ENCODE measurements around the gene INTS7. TPM values are rescaled to one million over a fixed set of nuclear protein-coding genes. Genes with fewer than 3 reads are reported as not detected.

The INTS7 gene
- total and polyA plus RNA-seq, 2 experiments from 2014 or later = 10.9 to 34.0 TPM

DNA sequence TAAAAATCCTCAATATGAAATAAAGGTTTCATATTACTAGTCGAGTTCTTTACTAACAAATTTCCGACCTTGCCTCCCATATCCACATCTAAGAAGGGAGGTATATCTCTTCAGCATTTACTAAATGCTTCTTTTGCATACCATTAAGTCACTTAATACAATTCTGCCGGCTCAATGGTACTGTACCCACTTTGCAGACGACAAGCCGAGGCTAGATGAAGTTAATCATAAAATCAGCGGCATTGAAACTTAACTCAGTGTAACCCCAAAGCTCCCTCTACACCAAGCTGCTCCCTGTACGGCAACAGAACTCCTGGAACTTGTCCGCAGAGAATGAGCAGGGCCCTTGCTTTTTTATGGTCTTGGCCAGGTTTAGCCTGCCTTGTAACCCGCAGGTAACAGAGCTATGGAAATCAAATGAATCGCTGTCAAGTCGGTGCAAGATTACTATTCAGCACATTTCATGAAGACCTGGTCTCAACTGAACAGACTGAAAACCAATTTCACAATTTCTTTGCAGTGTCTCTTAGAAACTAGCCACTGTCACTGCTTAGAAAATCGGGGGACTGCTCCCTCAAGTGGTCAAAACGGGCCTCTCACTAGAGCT, 738 bp downstream of the INTS7 start:
- Histone ChIP-seq H3K4me3 (peak overlapping the region; percentile 74), H2AFZ (no peak overlapping the region), H3K27me3 (ENCODE audit: insufficient read depth) (no peaks in the 10 kb centered on the region), H4K20me1 (replicated peaks; ENCODE audit: insufficient read depth) (peaks cover 27% of the 10 kb centered on the region), H3K36me3 (ENCODE audit: insufficient read depth) (no peaks in the 10 kb centered on the region), H3F3A (replicated peaks; ENCODE audit: low read depth) (no peaks in the 10 kb centered on the region), H3K79me2 (replicated peaks; ENCODE audit: insufficient read depth) (peaks cover 90% of the 10 kb centered on the region), H3K27ac (ENCODE audit: low read depth) (peak overlapping the region; percentile 21; the same call in 1 of the 2 replicates), H3K9me2 (ENCODE audit: insufficient read depth) (no peaks in the 10 kb centered on the region), H3K4me1 (ENCODE audit: insufficient read depth) (peaks cover 22% of the 10 kb centered on the region), H3K4me2 (peak overlapping the region; percentile 83)
- TF ChIP-seq EZH2 (IDR thresholded peaks at IDR 0.05; ENCODE audit: low read depth, unreplicated experiment) = no peak
- no peak for TF ChIP-seq ZNF114 (CRISPR knock-in tag; IDR thresholded peaks at IDR 0.05)
- TF ChIP-seq ZNF331 (CRISPR knock-in tag; IDR thresholded peaks at IDR 0.05; ENCODE audit: low read depth) = no peak
- TF ChIP-seq EZH2phosphoT487 (IDR thresholded peaks at IDR 0.05; ENCODE audit: unreplicated experiment) = no peak
- TF ChIP-seq STAT1 (IDR thresholded peaks at IDR 0.05; ENCODE audit: unreplicated experiment) = no peak
- TF ChIP-seq, protein P1, sequence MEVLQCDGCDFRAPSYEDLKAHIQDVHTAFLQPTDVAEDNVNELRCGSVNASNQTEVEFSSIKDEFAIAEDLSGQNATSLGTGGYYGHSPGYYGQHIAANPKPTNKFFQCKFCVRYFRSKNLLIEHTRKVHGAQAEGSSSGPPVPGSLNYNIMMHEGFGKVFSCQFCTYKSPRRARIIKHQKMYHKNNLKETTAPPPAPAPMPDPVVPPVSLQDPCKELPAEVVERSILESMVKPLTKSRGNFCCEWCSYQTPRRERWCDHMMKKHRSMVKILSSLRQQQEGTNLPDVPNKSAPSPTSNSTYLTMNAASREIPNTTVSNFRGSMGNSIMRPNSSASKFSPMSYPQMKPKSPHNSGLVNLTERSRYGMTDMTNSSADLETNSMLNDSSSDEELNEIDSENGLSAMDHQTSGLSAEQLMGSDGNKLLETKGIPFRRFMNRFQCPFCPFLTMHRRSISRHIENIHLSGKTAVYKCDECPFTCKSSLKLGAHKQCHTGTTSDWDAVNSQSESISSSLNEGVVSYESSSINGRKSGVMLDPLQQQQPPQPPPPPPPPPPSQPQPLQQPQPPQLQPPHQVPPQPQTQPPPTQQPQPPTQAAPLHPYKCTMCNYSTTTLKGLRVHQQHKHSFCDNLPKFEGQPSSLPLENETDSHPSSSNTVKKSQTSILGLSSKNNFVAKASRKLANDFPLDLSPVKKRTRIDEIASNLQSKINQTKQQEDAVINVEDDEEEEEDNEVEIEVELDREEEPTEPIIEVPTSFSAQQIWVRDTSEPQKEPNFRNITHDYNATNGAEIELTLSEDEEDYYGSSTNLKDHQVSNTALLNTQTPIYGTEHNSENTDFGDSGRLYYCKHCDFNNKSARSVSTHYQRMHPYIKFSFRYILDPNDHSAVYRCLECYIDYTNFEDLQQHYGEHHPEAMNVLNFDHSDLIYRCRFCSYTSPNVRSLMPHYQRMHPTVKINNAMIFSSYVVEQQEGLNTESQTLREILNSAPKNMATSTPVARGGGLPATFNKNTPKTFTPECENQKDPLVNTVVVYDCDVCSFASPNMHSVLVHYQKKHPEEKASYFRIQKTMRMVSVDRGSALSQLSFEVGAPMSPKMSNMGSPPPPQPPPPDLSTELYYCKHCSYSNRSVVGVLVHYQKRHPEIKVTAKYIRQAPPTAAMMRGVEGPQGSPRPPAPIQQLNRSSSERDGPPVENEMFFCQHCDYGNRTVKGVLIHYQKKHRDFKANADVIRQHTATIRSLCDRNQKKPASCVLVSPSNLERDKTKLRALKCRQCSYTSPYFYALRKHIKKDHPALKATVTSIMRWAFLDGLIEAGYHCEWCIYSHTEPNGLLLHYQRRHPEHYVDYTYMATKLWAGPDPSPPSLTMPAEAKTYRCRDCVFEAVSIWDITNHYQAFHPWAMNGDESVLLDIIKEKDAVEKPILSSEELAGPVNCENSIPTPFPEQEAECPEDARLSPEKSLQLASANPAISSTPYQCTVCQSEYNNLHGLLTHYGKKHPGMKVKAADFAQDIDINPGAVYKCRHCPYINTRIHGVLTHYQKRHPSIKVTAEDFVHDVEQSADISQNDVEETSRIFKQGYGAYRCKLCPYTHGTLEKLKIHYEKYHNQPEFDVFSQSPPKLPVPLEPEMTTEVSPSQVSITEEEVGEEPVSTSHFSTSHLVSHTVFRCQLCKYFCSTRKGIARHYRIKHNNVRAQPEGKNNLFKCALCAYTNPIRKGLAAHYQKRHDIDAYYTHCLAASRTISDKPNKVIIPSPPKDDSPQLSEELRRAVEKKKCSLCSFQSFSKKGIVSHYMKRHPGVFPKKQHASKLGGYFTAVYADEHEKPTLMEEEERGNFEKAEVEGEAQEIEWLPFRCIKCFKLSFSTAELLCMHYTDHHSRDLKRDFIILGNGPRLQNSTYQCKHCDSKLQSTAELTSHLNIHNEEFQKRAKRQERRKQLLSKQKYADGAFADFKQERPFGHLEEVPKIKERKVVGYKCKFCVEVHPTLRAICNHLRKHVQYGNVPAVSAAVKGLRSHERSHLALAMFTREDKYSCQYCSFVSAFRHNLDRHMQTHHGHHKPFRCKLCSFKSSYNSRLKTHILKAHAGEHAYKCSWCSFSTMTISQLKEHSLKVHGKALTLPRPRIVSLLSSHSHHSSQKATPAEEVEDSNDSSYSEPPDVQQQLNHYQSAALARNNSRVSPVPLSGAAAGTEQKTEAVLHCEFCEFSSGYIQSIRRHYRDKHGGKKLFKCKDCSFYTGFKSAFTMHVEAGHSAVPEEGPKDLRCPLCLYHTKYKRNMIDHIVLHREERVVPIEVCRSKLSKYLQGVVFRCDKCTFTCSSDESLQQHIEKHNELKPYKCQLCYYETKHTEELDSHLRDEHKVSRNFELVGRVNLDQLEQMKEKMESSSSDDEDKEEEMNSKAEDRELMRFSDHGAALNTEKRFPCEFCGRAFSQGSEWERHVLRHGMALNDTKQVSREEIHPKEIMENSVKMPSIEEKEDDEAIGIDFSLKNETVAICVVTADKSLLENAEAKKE (CRISPR knock-in tag; IDR thresholded peaks at IDR 0.05) = no peak
- no peak for TF ChIP-seq CTCF (conservative IDR thresholded peaks at IDR 0.05; ENCODE audit: low read depth in 2 of 2)
- TF ChIP-seq, protein P2, sequence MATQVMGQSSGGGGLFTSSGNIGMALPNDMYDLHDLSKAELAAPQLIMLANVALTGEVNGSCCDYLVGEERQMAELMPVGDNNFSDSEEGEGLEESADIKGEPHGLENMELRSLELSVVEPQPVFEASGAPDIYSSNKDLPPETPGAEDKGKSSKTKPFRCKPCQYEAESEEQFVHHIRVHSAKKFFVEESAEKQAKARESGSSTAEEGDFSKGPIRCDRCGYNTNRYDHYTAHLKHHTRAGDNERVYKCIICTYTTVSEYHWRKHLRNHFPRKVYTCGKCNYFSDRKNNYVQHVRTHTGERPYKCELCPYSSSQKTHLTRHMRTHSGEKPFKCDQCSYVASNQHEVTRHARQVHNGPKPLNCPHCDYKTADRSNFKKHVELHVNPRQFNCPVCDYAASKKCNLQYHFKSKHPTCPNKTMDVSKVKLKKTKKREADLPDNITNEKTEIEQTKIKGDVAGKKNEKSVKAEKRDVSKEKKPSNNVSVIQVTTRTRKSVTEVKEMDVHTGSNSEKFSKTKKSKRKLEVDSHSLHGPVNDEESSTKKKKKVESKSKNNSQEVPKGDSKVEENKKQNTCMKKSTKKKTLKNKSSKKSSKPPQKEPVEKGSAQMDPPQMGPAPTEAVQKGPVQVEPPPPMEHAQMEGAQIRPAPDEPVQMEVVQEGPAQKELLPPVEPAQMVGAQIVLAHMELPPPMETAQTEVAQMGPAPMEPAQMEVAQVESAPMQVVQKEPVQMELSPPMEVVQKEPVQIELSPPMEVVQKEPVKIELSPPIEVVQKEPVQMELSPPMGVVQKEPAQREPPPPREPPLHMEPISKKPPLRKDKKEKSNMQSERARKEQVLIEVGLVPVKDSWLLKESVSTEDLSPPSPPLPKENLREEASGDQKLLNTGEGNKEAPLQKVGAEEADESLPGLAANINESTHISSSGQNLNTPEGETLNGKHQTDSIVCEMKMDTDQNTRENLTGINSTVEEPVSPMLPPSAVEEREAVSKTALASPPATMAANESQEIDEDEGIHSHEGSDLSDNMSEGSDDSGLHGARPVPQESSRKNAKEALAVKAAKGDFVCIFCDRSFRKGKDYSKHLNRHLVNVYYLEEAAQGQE (IDR thresholded peaks at IDR 0.05; ENCODE audit: unreplicated experiment) = no peak
- no peak for TF ChIP-seq CREB1 (CRISPR knock-in tag; IDR thresholded peaks at IDR 0.05; ENCODE audit: low read depth)
- TF ChIP-seq POLR2AphosphoS5 (IDR thresholded peaks at IDR 0.05; ENCODE audit: low read depth) = no peak
- TF ChIP-seq NANOG (IDR thresholded peaks at IDR 0.05; ENCODE audit: borderline replicate concordance) = no peak
- no peak for TF ChIP-seq ETS1 (IDR thresholded peaks at IDR 0.05)
- no peak for TF ChIP-seq JUNB (IDR thresholded peaks at IDR 0.05; ENCODE audit: unreplicated experiment)
- ATAC-seq (peak; percentile 35), DNase-seq (ENCODE audit: low spot score) (no peak)
- Mint-ChIP-seq H3K4me3 (peak overlapping the region; percentile 96), H3K4me1 (peaks cover 32% of the 10 kb centered on the region; the same call in 2 of the 3 replicates), H3K36me3 (ENCODE audit: low read depth) (peaks cover 25% of the 10 kb centered on the region; the same call in 2 of the 3 replicates), H3K27me3 (ENCODE audit: insufficient read depth, low read depth, poor library complexity) (peaks cover 12% of the 10 kb centered on the region), H3K9me3 (no peaks in the 10 kb centered on the region), H3K27ac (peak overlapping the region; percentile 100)

Data from GM23338 (cell line).